Measurements from ENCODE around the gene TSPAN4.

Gene TSPAN4

GRCh38 chr11:800473-800872, 42.2 kb upstream of the TSPAN4 start:
- no peak for TF ChIP-seq CTCF (IDR thresholded peaks at IDR 0.05; ENCODE audit: low read depth, low read length)
- H3K4me3 ChIP-seq (ENCODE audit: low read depth, low read length), result no peak overlapping the region
- no peaks in the 10 kb centered on the region for H3K9me3 ChIP-seq (ENCODE audit: severe bottlenecking)
- H3K36me3 ChIP-seq, result peaks cover 54% of the 10 kb centered on the region
- no peaks in the 10 kb centered on the region for H3K27me3 ChIP-seq (ENCODE audit: insufficient read depth, low read depth, severe bottlenecking)
- H3K27ac ChIP-seq, result no peak overlapping the region
- no peak for DNase-seq

- no peak overlapping the region for H3K27ac ChIP-seq
- H3K27me3 ChIP-seq (ENCODE audit: insufficient read depth, low read depth, severe bottlenecking), result no peaks in the 10 kb centered on the region
- peaks cover 54% of the 10 kb centered on the region for H3K36me3 ChIP-seq
- no peak for DNase-seq
- no peaks in the 10 kb centered on the region for H3K9me3 ChIP-seq (ENCODE audit: severe bottlenecking)
- TF ChIP-seq CTCF (IDR thresholded peaks at IDR 0.05; ENCODE audit: low read depth, low read length), result no peak
- H3K4me3 ChIP-seq (ENCODE audit: low read depth, low read length), result no peak overlapping the region
Measured at GRCh38 chr11:801097-801780, 41.4 kb upstream of the TSPAN4 start.

GRCh38 chr11:802018-802617, 40.5 kb upstream of the TSPAN4 start:
- no peak overlapping the region for H3K4me3 ChIP-seq (ENCODE audit: low read depth, low read length)
- DNase-seq, result no peak
- peaks cover 54% of the 10 kb centered on the region for H3K36me3 ChIP-seq
- H3K9me3 ChIP-seq (ENCODE audit: severe bottlenecking), result no peaks in the 10 kb centered on the region
- no peaks in the 10 kb centered on the region for H3K27me3 ChIP-seq (ENCODE audit: insufficient read depth, low read depth, severe bottlenecking)
- H3K27ac ChIP-seq, result no peak overlapping the region
- no peak for TF ChIP-seq CTCF (IDR thresholded peaks at IDR 0.05; ENCODE audit: low read depth, low read length)

- no peak for DNase-seq
Measured at GRCh38 chr11:802693-803466, 39.8 kb upstream of the TSPAN4 start.

GRCh38 chr11:803467-803742, 39.2 kb upstream of the TSPAN4 start:
- DNase-seq, result no peak
- Histone ChIP-seq H3K27ac (peak overlapping the region; percentile 97), H3K36me3 (peaks cover 53% of the 10 kb centered on the region), H3K4me3 (ENCODE audit: low read depth, low read length) (peak overlapping the region; percentile 94), H3K27me3 (ENCODE audit: insufficient read depth, low read depth, severe bottlenecking) (no peaks in the 10 kb centered on the region), H3K9me3 (ENCODE audit: severe bottlenecking) (no peaks in the 10 kb centered on the region)
- no peak for TF ChIP-seq CTCF (IDR thresholded peaks at IDR 0.05; ENCODE audit: low read depth, low read length)

More at GRCh38 chr11:802693-803466, 39.8 kb upstream of the TSPAN4 start:
- H3K36me3 ChIP-seq, result peaks cover 54% of the 10 kb centered on the region
- no peak overlapping the region for H3K4me3 ChIP-seq (ENCODE audit: low read depth, low read length)
- peak overlapping the region; percentile 97 for H3K27ac ChIP-seq
- H3K27me3 ChIP-seq (ENCODE audit: insufficient read depth, low read depth, severe bottlenecking), result no peaks in the 10 kb centered on the region
- no peaks in the 10 kb centered on the region for H3K9me3 ChIP-seq (ENCODE audit: severe bottlenecking)
- no peak for TF ChIP-seq CTCF (IDR thresholded peaks at IDR 0.05; ENCODE audit: low read depth, low read length)

All from WERI-Rb-1 (cell line).